Peyer's patch (tissue), 4 donors: ENCODE data around the gene HSD17B8.

Experiments
- CTCF ChIP-seq, 6 experiments: fragments of 450-650 bp in 4 of 6; fragments of 200-600 bp in 2 of 6; sonication (generic) in 1 of 6; IDR thresholded peaks; one replicate each; pipeline ENCODE4 v1.5.1; 2017 to 2019; ENCODE audit warnings: antibody characterized with exemption in 6 of 6, mild to moderate bottlenecking in 3 of 6, moderate library complexity in 1 of 6
- POLR2A ChIP-seq, 2 donors: fragments of 450-650 bp; IDR thresholded peaks; one replicate each; pipeline ENCODE4 v1.5.1; 2017; ENCODE audit warnings: antibody characterized with exemption in 2 of 2, mild to moderate bottlenecking in 2 of 2, moderate library complexity in 2 of 2

- TF ChIP-seq CTCF (IDR thresholded peaks at IDR 0.05) (no peak), POLR2A (IDR thresholded peaks at IDR 0.05) (no peak)
Measured at GRCh38 chr6:33254591-33254990, 50.1 kb downstream of the HSD17B8 start.
